Type B pancreatic cell (in vitro differentiated cells): ENCODE data around the gene HOXB1. TPM values are rescaled to one million over a fixed set of nuclear protein-coding genes. Genes with fewer than 3 reads are reported as not detected.

ENCODE experiments used
- DNase-seq: peaks from one replicate; pipeline ENCODE4 v3.0.0; 2021; ENCODE audit warnings: mixed read lengths; ENCODE audit not compliant: unreplicated experiment; ENCODE audit errors: extremely low spot score
- H3K27ac Mint-ChIP-seq: 2 replicates; pipeline ENCODE4 v1.8.0; 2021; ENCODE audit warnings: mild to moderate bottlenecking, mixed read lengths
- H3K27me3 Mint-ChIP-seq: 2 replicates; pipeline ENCODE4 v1.8.0; 2021; ENCODE audit warnings: mixed read lengths
- H3K36me3 Mint-ChIP-seq: 2 replicates; pipeline ENCODE4 v1.8.0; 2021; ENCODE audit warnings: mixed read lengths
- H3K4me1 Mint-ChIP-seq: one replicate; pipeline ENCODE4 v1.8.0; 2021; ENCODE audit warnings: mixed read lengths; ENCODE audit not compliant: unreplicated experiment
- H3K4me3 Mint-ChIP-seq: 2 replicates; pipeline ENCODE4 v1.8.0; 2021; ENCODE audit warnings: mild to moderate bottlenecking, mixed read lengths
- H3K9me3 Mint-ChIP-seq: 2 replicates; pipeline ENCODE4 v1.8.0; 2021; ENCODE audit warnings: mixed read lengths
- CTCF ChIP-seq: fragments of 200-600 bp; sonication (generic); conservative IDR thresholded peaks from 2 replicates; pipeline ENCODE4 v1.5.0; 2021; ENCODE audit warnings: antibody characterized with exemption, mild to moderate bottlenecking
- total RNA-seq: library from RNA; stranded (reverse); gene quantifications from 2 replicates; pipeline ENCODE4 v1.2.1, GENCODE V29; 2021; ENCODE audit warnings: low replicate concordance

HOXB1 gene
- total RNA-seq, 1 donor from 2014 or later, result 0.29 TPM

GRCh38 chr17:48499735-48500434, 30.9 kb downstream of the HOXB1 start:
- no peaks in the 10 kb centered on the region for H3K9me3 Mint-ChIP-seq
- peak overlapping the region; percentile 24 for H3K27ac Mint-ChIP-seq
- no peaks in the 10 kb centered on the region for H3K36me3 Mint-ChIP-seq
- H3K4me1 Mint-ChIP-seq, result peaks cover 54% of the 10 kb centered on the region
- H3K27me3 Mint-ChIP-seq, result peaks cover 37% of the 10 kb centered on the region
- peak overlapping the region; percentile 22 for H3K4me3 Mint-ChIP-seq
- DNase-seq, result no peak
- no peak for TF ChIP-seq CTCF

GRCh38 chr17:48499248-48499647, 31.6 kb downstream of the HOXB1 start:
- Mint-ChIP-seq H3K36me3 (no peaks in the 10 kb centered on the region), H3K4me1 (peaks cover 57% of the 10 kb centered on the region), H3K9me3 (no peaks in the 10 kb centered on the region), H3K27me3 (peaks cover 42% of the 10 kb centered on the region), H3K4me3 (no peak overlapping the region), H3K27ac (no peak overlapping the region)
- DNase-seq, result no peak
- no peak for TF ChIP-seq CTCF

- H3K9me3 Mint-ChIP-seq, result no peaks in the 10 kb centered on the region
- H3K27ac Mint-ChIP-seq, result peak overlapping the region; percentile 77
- TF ChIP-seq CTCF, result no peak
- no peaks in the 10 kb centered on the region for H3K36me3 Mint-ChIP-seq
- H3K4me3 Mint-ChIP-seq, result peak overlapping the region; percentile 31
- H3K4me1 Mint-ChIP-seq, result peaks cover 50% of the 10 kb centered on the region
- DNase-seq, result no peak
- H3K27me3 Mint-ChIP-seq, result peaks cover 36% of the 10 kb centered on the region
Observed at GRCh38 chr17:48498164-48498850, 32.5 kb downstream of the HOXB1 start.

GRCh38 chr17:48497103-48497502, 33.7 kb downstream of the HOXB1 start:
- H3K4me1 Mint-ChIP-seq, result peaks cover 43% of the 10 kb centered on the region
- H3K27me3 Mint-ChIP-seq, result peaks cover 30% of the 10 kb centered on the region
- H3K4me3 Mint-ChIP-seq, result no peak overlapping the region
- H3K36me3 Mint-ChIP-seq, result no peaks in the 10 kb centered on the region
- DNase-seq, result no peak
- TF ChIP-seq CTCF, result no peak
- no peaks in the 10 kb centered on the region for H3K9me3 Mint-ChIP-seq
- no peak overlapping the region for H3K27ac Mint-ChIP-seq

GRCh38 chr17:48494335-48494734, 36.5 kb downstream of the HOXB1 start:
- no peak for DNase-seq
- peaks cover 17% of the 10 kb centered on the region for H3K27me3 Mint-ChIP-seq

More at GRCh38 chr17:48494335-48494734, 36.5 kb downstream of the HOXB1 start:
- peaks cover 42% of the 10 kb centered on the region for H3K4me1 Mint-ChIP-seq
- H3K27ac Mint-ChIP-seq, result no peak overlapping the region
- TF ChIP-seq CTCF, result no peak
- H3K36me3 Mint-ChIP-seq, result no peaks in the 10 kb centered on the region
- H3K4me3 Mint-ChIP-seq, result peak overlapping the region; percentile 17
- no peaks in the 10 kb centered on the region for H3K9me3 Mint-ChIP-seq
